ENCODE results near the gene MAPKAP1. TPM values are rescaled to one million over a fixed set of nuclear protein-coding genes. Genes with fewer than 3 reads are reported as not detected.

MAPKAP1 gene
- total RNA-seq, 4 donors from 2014 or later = 57.6 to 70.2 (median 68.7) TPM

DNA sequence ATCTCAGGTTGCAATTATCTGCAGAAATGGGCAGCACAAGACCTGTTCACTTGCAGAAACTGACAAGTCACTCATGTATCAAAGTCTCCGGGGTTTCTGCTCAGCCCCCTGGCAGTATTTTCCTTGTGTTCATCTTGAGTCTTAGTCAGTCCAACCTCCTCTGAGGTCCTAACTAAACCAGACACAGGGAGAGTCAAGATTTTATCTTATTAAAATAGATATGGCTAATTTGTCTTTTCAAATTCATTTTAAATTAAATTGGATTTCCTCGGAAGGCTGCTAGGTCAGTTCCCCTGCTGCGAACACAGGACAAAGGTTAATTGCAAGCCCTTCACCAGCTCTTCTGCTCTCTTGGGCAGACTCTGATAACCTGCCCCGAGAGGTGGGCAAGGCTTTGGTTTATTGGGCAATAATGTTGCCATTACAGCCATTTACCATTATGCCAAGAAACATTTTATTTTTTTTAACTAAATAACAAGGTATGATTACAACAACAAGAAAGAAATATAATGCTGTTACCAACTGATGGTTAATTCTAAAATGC is 103.5 kb downstream of the MAPKAP1 start:
- WGBS = 91% methylated on average over 4 of the region's 4 CpGs
- H3K27ac ChIP-seq = no peak overlapping the region

DNA sequence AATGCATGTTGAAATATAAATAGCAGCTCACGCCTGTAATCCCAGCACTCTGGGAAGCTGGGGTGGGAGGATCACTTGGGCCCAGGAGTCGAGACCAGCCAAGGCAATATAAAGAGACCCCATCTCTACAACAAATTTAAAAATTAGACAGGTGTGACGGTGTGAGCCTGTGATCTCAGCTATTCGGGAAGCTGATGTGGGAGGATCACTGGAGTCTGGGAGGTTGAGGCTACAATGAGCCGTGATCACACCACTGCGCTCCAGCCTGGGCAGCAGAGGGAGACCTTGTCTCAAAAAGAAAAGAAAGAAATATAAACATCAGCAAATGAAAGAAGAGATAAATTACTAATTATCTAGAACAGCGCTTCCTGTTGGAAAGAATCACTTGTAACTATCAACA is 105.0 kb downstream of the MAPKAP1 start:
- H3K36me3 ChIP-seq = no peaks in the 10 kb centered on the region
- H3K27ac ChIP-seq = no peak overlapping the region
- H3K4me1 ChIP-seq = peaks cover 5% of the 10 kb centered on the region
- H3K4me3 ChIP-seq = no peak overlapping the region
- H3K9me3 ChIP-seq = no peaks in the 10 kb centered on the region
- WGBS = 92% methylated on average over 7 of the region's 7 CpGs
- no peaks in the 10 kb centered on the region for H3K27me3 ChIP-seq
- no peak for DNase-seq (ENCODE audit: low spot score in 2 of 2)
- TF ChIP-seq, protein P1, sequence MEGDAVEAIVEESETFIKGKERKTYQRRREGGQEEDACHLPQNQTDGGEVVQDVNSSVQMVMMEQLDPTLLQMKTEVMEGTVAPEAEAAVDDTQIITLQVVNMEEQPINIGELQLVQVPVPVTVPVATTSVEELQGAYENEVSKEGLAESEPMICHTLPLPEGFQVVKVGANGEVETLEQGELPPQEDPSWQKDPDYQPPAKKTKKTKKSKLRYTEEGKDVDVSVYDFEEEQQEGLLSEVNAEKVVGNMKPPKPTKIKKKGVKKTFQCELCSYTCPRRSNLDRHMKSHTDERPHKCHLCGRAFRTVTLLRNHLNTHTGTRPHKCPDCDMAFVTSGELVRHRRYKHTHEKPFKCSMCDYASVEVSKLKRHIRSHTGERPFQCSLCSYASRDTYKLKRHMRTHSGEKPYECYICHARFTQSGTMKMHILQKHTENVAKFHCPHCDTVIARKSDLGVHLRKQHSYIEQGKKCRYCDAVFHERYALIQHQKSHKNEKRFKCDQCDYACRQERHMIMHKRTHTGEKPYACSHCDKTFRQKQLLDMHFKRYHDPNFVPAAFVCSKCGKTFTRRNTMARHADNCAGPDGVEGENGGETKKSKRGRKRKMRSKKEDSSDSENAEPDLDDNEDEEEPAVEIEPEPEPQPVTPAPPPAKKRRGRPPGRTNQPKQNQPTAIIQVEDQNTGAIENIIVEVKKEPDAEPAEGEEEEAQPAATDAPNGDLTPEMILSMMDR (IDR thresholded peaks at IDR 0.05) = no peak
- TF ChIP-seq EP300 (IDR thresholded peaks at IDR 0.05) (no peak), POLR2AphosphoS5 (IDR thresholded peaks at IDR 0.05) (no peak), POLR2A (IDR thresholded peaks at IDR 0.05) (no peak)

More for the DNA sequence above, 103.5 kb downstream of the MAPKAP1 start:
- Histone ChIP-seq H3K4me1 (peaks cover 5% of the 10 kb centered on the region), H3K4me3 (no peak overlapping the region), H3K27me3 (no peaks in the 10 kb centered on the region), H3K9me3 (no peaks in the 10 kb centered on the region), H3K36me3 (no peaks in the 10 kb centered on the region)
- no peak for TF ChIP-seq EP300 (IDR thresholded peaks at IDR 0.05)
- TF ChIP-seq POLR2A (IDR thresholded peaks at IDR 0.05) = no peak
- TF ChIP-seq POLR2AphosphoS5 (IDR thresholded peaks at IDR 0.05) = no peak
- TF ChIP-seq, protein P1 (IDR thresholded peaks at IDR 0.05) = no peak
- DNase-seq (ENCODE audit: low spot score in 2 of 2) = no peak

DNA sequence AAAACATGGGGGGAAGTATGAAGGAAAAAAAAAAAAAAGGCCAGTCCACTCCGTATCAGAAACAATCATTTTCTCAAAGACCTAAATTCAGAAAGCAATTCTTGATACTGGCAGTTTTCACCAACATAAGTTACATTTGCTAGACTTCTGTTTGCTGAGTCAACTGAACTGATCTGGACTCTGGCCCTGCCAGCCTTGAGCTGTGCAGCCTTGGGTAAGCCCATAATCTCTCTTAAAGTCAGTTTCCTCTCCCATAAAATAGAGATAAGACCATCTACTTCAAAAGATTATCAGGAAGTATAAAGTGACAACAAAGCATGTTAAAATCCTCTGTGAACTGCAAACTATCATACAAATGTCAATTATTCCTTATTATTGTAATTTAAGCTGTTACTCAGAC is 106.8 kb downstream of the MAPKAP1 start:
- no peak overlapping the region for H3K27ac ChIP-seq
- H3K9me3 ChIP-seq = no peaks in the 10 kb centered on the region
- no peak for DNase-seq (ENCODE audit: low spot score in 2 of 2)
- TF ChIP-seq, protein P1 (IDR thresholded peaks at IDR 0.05) = no peak
- TF ChIP-seq POLR2AphosphoS5 (IDR thresholded peaks at IDR 0.05) = no peak
- no peak for TF ChIP-seq EP300 (IDR thresholded peaks at IDR 0.05)
- no peak for TF ChIP-seq POLR2A (IDR thresholded peaks at IDR 0.05)
- H3K27me3 ChIP-seq = no peaks in the 10 kb centered on the region
- H3K4me3 ChIP-seq = no peak overlapping the region
- H3K4me1 ChIP-seq = peaks cover 5% of the 10 kb centered on the region
- no peaks in the 10 kb centered on the region for H3K36me3 ChIP-seq
- 81% methylated on average over 1 of the region's 1 CpG for WGBS

DNA sequence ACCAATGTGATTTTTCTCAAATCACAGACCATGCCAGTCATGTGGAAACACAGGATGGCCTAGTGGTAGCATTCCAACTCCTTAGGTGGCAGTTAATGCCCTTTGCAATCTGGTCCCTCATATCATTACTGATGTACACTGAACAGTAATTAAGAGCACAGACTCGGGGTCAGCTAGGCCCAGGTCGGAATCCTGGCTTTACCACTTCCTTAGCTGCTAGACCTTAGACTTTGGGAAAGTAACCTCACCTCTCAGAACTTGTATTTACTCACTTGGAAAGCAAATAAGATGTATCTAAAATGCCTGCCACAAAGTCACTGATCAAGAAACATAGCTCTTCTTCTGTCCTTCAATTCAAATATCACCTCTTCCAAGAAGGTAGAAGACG is 112.8 kb downstream of the MAPKAP1 start:
- WGBS = 88% methylated on average over 3 of the region's 3 CpGs
- Histone ChIP-seq H3K4me1 (peaks cover 10% of the 10 kb centered on the region), H3K4me3 (no peak overlapping the region), H3K9me3 (no peaks in the 10 kb centered on the region), H3K27ac (no peak overlapping the region), H3K36me3 (no peaks in the 10 kb centered on the region), H3K27me3 (no peaks in the 10 kb centered on the region)
- no peak for DNase-seq (ENCODE audit: low spot score in 2 of 2)
- TF ChIP-seq POLR2AphosphoS5 (IDR thresholded peaks at IDR 0.05) (no peak), EP300 (IDR thresholded peaks at IDR 0.05) (no peak), POLR2A (IDR thresholded peaks at IDR 0.05) (no peak)
- TF ChIP-seq, protein P1 (IDR thresholded peaks at IDR 0.05) = no peak

DNA sequence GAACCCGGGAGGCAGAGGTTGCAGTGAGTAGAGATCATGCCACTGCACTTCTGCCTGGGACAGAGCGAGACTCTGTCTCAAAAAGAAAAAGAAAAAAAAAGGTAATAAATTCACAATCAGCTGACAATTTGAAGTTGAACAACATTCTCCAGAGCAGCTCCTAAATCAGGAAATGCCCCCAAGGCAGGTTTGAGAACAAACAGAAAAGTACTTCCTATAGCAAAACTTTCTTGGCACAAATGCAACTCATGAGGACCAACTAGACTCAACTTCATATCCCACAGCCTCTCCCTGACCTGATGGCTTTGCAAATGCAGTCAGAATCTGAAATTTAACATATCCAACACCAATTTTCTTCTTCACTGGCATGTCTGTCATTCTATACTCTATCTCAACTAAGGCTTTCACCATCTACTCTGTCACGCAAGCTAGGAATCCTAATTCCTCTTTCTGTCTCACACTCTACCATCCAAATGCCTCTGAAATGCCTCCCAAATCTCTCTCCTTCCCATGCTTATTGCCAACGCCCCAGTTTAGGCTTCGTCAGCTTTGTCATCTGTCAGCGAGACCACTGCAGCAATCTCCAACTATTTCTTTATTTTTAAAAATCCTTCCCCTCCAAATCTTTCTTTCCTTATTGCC is 113.3 kb downstream of the MAPKAP1 start:
- Histone ChIP-seq H3K4me3 (no peak overlapping the region), H3K27me3 (no peaks in the 10 kb centered on the region), H3K36me3 (no peaks in the 10 kb centered on the region), H3K27ac (no peak overlapping the region), H3K9me3 (no peaks in the 10 kb centered on the region), H3K4me1 (peaks cover 10% of the 10 kb centered on the region)
- WGBS = 67% methylated on average over 6 of the region's 6 CpGs
- no peak for DNase-seq (ENCODE audit: low spot score in 2 of 2)
- TF ChIP-seq, protein P1 (IDR thresholded peaks at IDR 0.05) = no peak
- TF ChIP-seq POLR2AphosphoS5 (IDR thresholded peaks at IDR 0.05) (no peak), EP300 (IDR thresholded peaks at IDR 0.05) (no peak), POLR2A (IDR thresholded peaks at IDR 0.05) (no peak)

Measured in suprapubic skin (tissue), 4 donors.